ENCODE measurements around the gene KCNK4.
"Not testable (repeated sequence)": the region's sequence is repeated elsewhere in the genome, so short reads cannot be mapped to it uniquely, and the experiment has no call there.

The KCNK4 gene

GRCh38 chr11:64314805-64315561 lies 23.9 kb downstream of the KCNK4 start:
- peaks cover 12% of the 10 kb centered on the region for H3K4me1 ChIP-seq (ENCODE audit: insufficient read depth, low read length, poor library complexity, severe bottlenecking)
- no peaks in the 10 kb centered on the region for H3K9me3 ChIP-seq (ENCODE audit: insufficient read depth, low read depth, low read length)
- peaks cover 52% of the 10 kb centered on the region for H3K79me2 ChIP-seq (ENCODE audit: insufficient read depth, low read length)
- TF ChIP-seq EZH2phosphoT487 (IDR thresholded peaks at IDR 0.05; ENCODE audit: borderline replicate concordance), result no peak
- TF ChIP-seq, protein P1, sequence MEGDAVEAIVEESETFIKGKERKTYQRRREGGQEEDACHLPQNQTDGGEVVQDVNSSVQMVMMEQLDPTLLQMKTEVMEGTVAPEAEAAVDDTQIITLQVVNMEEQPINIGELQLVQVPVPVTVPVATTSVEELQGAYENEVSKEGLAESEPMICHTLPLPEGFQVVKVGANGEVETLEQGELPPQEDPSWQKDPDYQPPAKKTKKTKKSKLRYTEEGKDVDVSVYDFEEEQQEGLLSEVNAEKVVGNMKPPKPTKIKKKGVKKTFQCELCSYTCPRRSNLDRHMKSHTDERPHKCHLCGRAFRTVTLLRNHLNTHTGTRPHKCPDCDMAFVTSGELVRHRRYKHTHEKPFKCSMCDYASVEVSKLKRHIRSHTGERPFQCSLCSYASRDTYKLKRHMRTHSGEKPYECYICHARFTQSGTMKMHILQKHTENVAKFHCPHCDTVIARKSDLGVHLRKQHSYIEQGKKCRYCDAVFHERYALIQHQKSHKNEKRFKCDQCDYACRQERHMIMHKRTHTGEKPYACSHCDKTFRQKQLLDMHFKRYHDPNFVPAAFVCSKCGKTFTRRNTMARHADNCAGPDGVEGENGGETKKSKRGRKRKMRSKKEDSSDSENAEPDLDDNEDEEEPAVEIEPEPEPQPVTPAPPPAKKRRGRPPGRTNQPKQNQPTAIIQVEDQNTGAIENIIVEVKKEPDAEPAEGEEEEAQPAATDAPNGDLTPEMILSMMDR (conservative IDR thresholded peaks at IDR 0.05; ENCODE audit: low read length), result no peak
- no peaks in the 10 kb centered on the region for H3K27me3 ChIP-seq (ENCODE audit: insufficient read depth, low read length, poor library complexity, severe bottlenecking)
- peaks cover 12% of the 10 kb centered on the region for H4K20me1 ChIP-seq (ENCODE audit: insufficient read depth, low read length, poor library complexity, severe bottlenecking)
- no peaks in the 10 kb centered on the region for H3K9me2 ChIP-seq (replicated peaks; ENCODE audit: low read depth, low read length)
- H2AFZ ChIP-seq (ENCODE audit: low read length), result no peak overlapping the region
- H3F3A ChIP-seq (ENCODE audit: low read depth), result peaks cover 7% of the 10 kb centered on the region; the same call in 1 of the 2 replicates
- H3K4me2 ChIP-seq (ENCODE audit: low read depth, low read length, poor library complexity, severe bottlenecking), result no peak overlapping the region
- H3K4me3 ChIP-seq (ENCODE audit: low read length, poor library complexity, severe bottlenecking), result no peak overlapping the region
- H3K36me3 ChIP-seq (ENCODE audit: insufficient read depth, low read length), result peaks cover 7% of the 10 kb centered on the region; the same call in 1 of the 2 replicates
- H3K9ac ChIP-seq (ENCODE audit: low read depth, low read length, poor library complexity, severe bottlenecking), result no peak overlapping the region

GRCh38 chr11:64315667-64316526 lies 24.8 kb downstream of the KCNK4 start:
- Histone ChIP-seq H3K4me1 (ENCODE audit: insufficient read depth, low read length, poor library complexity, severe bottlenecking) (peaks cover 17% of the 10 kb centered on the region), H3K9ac (ENCODE audit: low read depth, low read length, poor library complexity, severe bottlenecking) (peak overlapping the region; percentile 77), H3K79me2 (ENCODE audit: insufficient read depth, low read length) (peaks cover 53% of the 10 kb centered on the region), H3K4me3 (ENCODE audit: low read length, poor library complexity, severe bottlenecking) (peak overlapping the region; percentile 72), H4K20me1 (ENCODE audit: insufficient read depth, low read length, poor library complexity, severe bottlenecking) (peaks cover 11% of the 10 kb centered on the region), H3K4me2 (ENCODE audit: low read depth, low read length, poor library complexity, severe bottlenecking) (peak overlapping the region; percentile 57)
- H3K36me3 ChIP-seq (ENCODE audit: insufficient read depth, low read length); H3K27me3 ChIP-seq (ENCODE audit: insufficient read depth, low read length, poor library complexity, severe bottlenecking); H3F3A ChIP-seq (ENCODE audit: low read depth); H3K9me3 ChIP-seq (ENCODE audit: insufficient read depth, low read depth, low read length); H2AFZ ChIP-seq (ENCODE audit: low read length); H3K9me2 ChIP-seq (replicated peaks; ENCODE audit: low read depth, low read length): not testable (repeated sequence)

- TF ChIP-seq, protein P1 (conservative IDR thresholded peaks at IDR 0.05; ENCODE audit: low read length), result no peak; the same call in 1 of the 2 replicates
- TF ChIP-seq EZH2phosphoT487 (IDR thresholded peaks at IDR 0.05; ENCODE audit: borderline replicate concordance), result no peak
- Histone ChIP-seq H3K4me2 (ENCODE audit: low read depth, low read length, poor library complexity, severe bottlenecking) (peak overlapping the region; percentile 57), H3K4me3 (ENCODE audit: low read length, poor library complexity, severe bottlenecking) (peak overlapping the region; percentile 72), H3K9ac (ENCODE audit: low read depth, low read length, poor library complexity, severe bottlenecking) (peak overlapping the region; percentile 77), H3F3A (ENCODE audit: low read depth) (peaks cover 7% of the 10 kb centered on the region; the same call in 1 of the 2 replicates), H3K4me1 (ENCODE audit: insufficient read depth, low read length, poor library complexity, severe bottlenecking) (peaks cover 17% of the 10 kb centered on the region), H3K9me2 (replicated peaks; ENCODE audit: low read depth, low read length) (no peaks in the 10 kb centered on the region), H2AFZ (ENCODE audit: low read length) (peak overlapping the region; percentile 16; the same call in 1 of the 2 replicates), H3K36me3 (ENCODE audit: insufficient read depth, low read length) (peaks cover 7% of the 10 kb centered on the region; the same call in 1 of the 2 replicates), H3K9me3 (ENCODE audit: insufficient read depth, low read depth, low read length) (no peaks in the 10 kb centered on the region), H4K20me1 (ENCODE audit: insufficient read depth, low read length, poor library complexity, severe bottlenecking) (peaks cover 10% of the 10 kb centered on the region), H3K79me2 (ENCODE audit: insufficient read depth, low read length) (peaks cover 49% of the 10 kb centered on the region), H3K27me3 (ENCODE audit: insufficient read depth, low read length, poor library complexity, severe bottlenecking) (no peaks in the 10 kb centered on the region)
Observed at GRCh38 chr11:64316672-64317324, 25.7 kb downstream of the KCNK4 start.

Data from Loucy (cell line).